H1 (cell line): Measurements from ENCODE around the gene GDPGP1. TPM values are rescaled to one million over a fixed set of nuclear protein-coding genes. Genes with fewer than 3 reads are reported as not detected.

Experiments
- RFX5 ChIP-seq: IDR thresholded peaks from 2 replicates; pipeline ENCODE4 v1.6.1; 2011; ENCODE audit warnings: low read depth, low read length, improper control_type of control experiment, borderline replicate concordance
- SP1 ChIP-seq: IDR thresholded peaks from 2 replicates; pipeline ENCODE4 v1.6.1; 2011; ENCODE audit warnings: low read depth, low read length
- ZNF274 ChIP-seq: IDR thresholded peaks from 2 replicates; pipeline ENCODE4 v1.7.0; 2012; ENCODE audit warnings: low read length, borderline replicate concordance; ENCODE audit errors: extremely low read depth
- polyA plus RNA-seq, 7 experiments: library from polyadenylated mRNA; depleted of rRNA in 3 of 7; stranded (reverse) in 5 of 7; unstranded in 2 of 7; fragments of >200 nt in 5 of 7; fragments of 200-250 nt in 2 of 7; gene quantifications; 1 replicate in 5 of 7; 2 replicates in 1 of 7; 4 replicates in 1 of 7; pipeline versions ENCODE4 v1.2.1 to v1.2.3, GENCODE V29; 2011 to 2013; ENCODE audit warnings: missing spikeins in 2 of 7, mixed read lengths in 2 of 7
- total RNA-seq: library from RNA; stranded (reverse); fragmentation: NEBNext Ultra II Directional; extraction: Animal tissue kit (Norgen Biotek cat#: 25700); gene quantifications from 2 replicates; pipeline ENCODE4 v1.2.1, GENCODE V29; 2021

Gene GDPGP1
- total and polyA plus RNA-seq, 2 of the 8 experiments (the other 6 are each of a cell fraction or from before 2014, with no cell fraction given): 1.8 to 5.6 TPM

- TF ChIP-seq RFX5 (no peak), SP1 (no peak), ZNF274 (no peak)
Measured at GRCh38 chr15:90213818-90214204, 20.2 kb upstream of the GDPGP1 start (continued).
